ENCODE measurements around the gene NFYB.
"Not testable (repeated sequence)": the region's sequence is repeated elsewhere in the genome, so short reads cannot be mapped to it uniquely, and the experiment has no call there.

The NFYB gene

GRCh38 chr12:104180374-104180773 lies 42.4 kb upstream of the NFYB start:
- no peak for TF ChIP-seq CTCF (conservative IDR thresholded peaks at IDR 0.05; ENCODE audit: low read depth, low read length)
- DNase-seq (ENCODE audit: low read depth): no peak
- no peak overlapping the region for H3K4me3 ChIP-seq (ENCODE audit: low read length)

GRCh38 chr12:104177663-104178501 lies 39.9 kb upstream of the NFYB start:
- H3K4me3 ChIP-seq (ENCODE audit: low read length): no peak overlapping the region
- TF ChIP-seq CTCF (conservative IDR thresholded peaks at IDR 0.05; ENCODE audit: low read depth, low read length): peak; percentile 55
- peak; percentile 85 for DNase-seq (ENCODE audit: low read depth)

GRCh38 chr12:104177336-104177662 lies 39.3 kb upstream of the NFYB start:
- DNase-seq (ENCODE audit: low read depth): no peak

GRCh38 chr12:104175726-104176247 lies 37.8 kb upstream of the NFYB start:
- DNase-seq (ENCODE audit: low read depth): no peak
- no peak overlapping the region for H3K4me3 ChIP-seq (ENCODE audit: low read length)
- no peak for TF ChIP-seq CTCF (conservative IDR thresholded peaks at IDR 0.05; ENCODE audit: low read depth, low read length)

More at GRCh38 chr12:104177336-104177662, 39.3 kb upstream of the NFYB start:
- no peak for TF ChIP-seq CTCF (conservative IDR thresholded peaks at IDR 0.05; ENCODE audit: low read depth, low read length)
- H3K4me3 ChIP-seq (ENCODE audit: low read length): no peak overlapping the region

GRCh38 chr12:104173804-104174203 lies 35.8 kb upstream of the NFYB start:
- DNase-seq (ENCODE audit: low read depth); H3K4me3 ChIP-seq (ENCODE audit: low read length): not testable (repeated sequence)

- no peak for TF ChIP-seq CTCF (conservative IDR thresholded peaks at IDR 0.05; ENCODE audit: low read depth, low read length)
- no peak for DNase-seq (ENCODE audit: low read depth)
- H3K4me3 ChIP-seq (ENCODE audit: low read length): no peak overlapping the region
Measured at GRCh38 chr12:104172570-104172947, 34.5 kb upstream of the NFYB start.

- TF ChIP-seq CTCF (conservative IDR thresholded peaks at IDR 0.05; ENCODE audit: low read depth, low read length): no peak
- no peak for DNase-seq (ENCODE audit: low read depth)
- no peak overlapping the region for H3K4me3 ChIP-seq (ENCODE audit: low read length)
Measured at GRCh38 chr12:104171785-104172569, 34.0 kb upstream of the NFYB start.
